ENCODE measurements around the gene ACBD5. TPM values are rescaled to one million over a fixed set of nuclear protein-coding genes. Genes with fewer than 3 reads are reported as not detected.

Gene ACBD5
- total and polyA plus RNA-seq, 2 experiments from 2014 or later: 16.2 to 30.7 TPM

- 1% methylated on average over 18 of the region's 18 CpGs for WGBS (ENCODE audit: low lambda C conversion rate, missing lambda C conversion rate)
- no peak for TF ChIP-seq EZH2 (IDR thresholded peaks at IDR 0.05; ENCODE audit: borderline replicate concordance)
- TF ChIP-seq CTCF (IDR thresholded peaks at IDR 0.05; ENCODE audit: poor library complexity): no peak
- TF ChIP-seq EZH2phosphoT487 (IDR thresholded peaks at IDR 0.05; ENCODE audit: low read depth, severe bottlenecking, unreplicated experiment): no peak
- H3K4me3 ChIP-seq: peak overlapping the region; percentile 91
- no peak for DNase-seq (ENCODE audit: low spot score)
- peaks cover 27% of the 10 kb centered on the region for H3K4me1 ChIP-seq (ENCODE audit: insufficient read depth)
- peak overlapping the region; percentile 90 for H3K4me2 ChIP-seq
- peaks cover 78% of the 10 kb centered on the region for H3K79me2 ChIP-seq
- H4K20me1 ChIP-seq (ENCODE audit: insufficient read depth, poor library complexity, severe bottlenecking): peaks cover 48% of the 10 kb centered on the region
- no peaks in the 10 kb centered on the region for H3K36me3 ChIP-seq (replicated peaks; ENCODE audit: insufficient read depth, low read depth)
- H2AFZ ChIP-seq: peak overlapping the region; percentile 61
- no peaks in the 10 kb centered on the region for H3K9me2 ChIP-seq (replicated peaks; ENCODE audit: insufficient read depth)
- peak overlapping the region; percentile 100 for H3K27ac ChIP-seq
- H3K27me3 ChIP-seq: no peaks in the 10 kb centered on the region
- H3K9me3 ChIP-seq (ENCODE audit: low read depth): no peaks in the 10 kb centered on the region
These were observed 86.8 kb downstream of the ACBD5 start for GRCh38 chr10:27153845-27154193.

GRCh38 chr10:27153329-27153728, 87.3 kb downstream of the ACBD5 start:
- no peak for TF ChIP-seq EZH2 (IDR thresholded peaks at IDR 0.05; ENCODE audit: borderline replicate concordance)
- no peak for TF ChIP-seq EZH2phosphoT487 (IDR thresholded peaks at IDR 0.05; ENCODE audit: low read depth, severe bottlenecking, unreplicated experiment)
- TF ChIP-seq CTCF (IDR thresholded peaks at IDR 0.05; ENCODE audit: poor library complexity): no peak

GRCh38 chr10:27152687-27153086, 87.9 kb downstream of the ACBD5 start:
- H3K36me3 ChIP-seq (replicated peaks; ENCODE audit: insufficient read depth, low read depth): no peaks in the 10 kb centered on the region
- peaks cover 79% of the 10 kb centered on the region for H3K79me2 ChIP-seq
- peaks cover 59% of the 10 kb centered on the region for H4K20me1 ChIP-seq (ENCODE audit: insufficient read depth, poor library complexity, severe bottlenecking)
- H3K9me3 ChIP-seq (ENCODE audit: low read depth): no peaks in the 10 kb centered on the region
- TF ChIP-seq EZH2phosphoT487 (IDR thresholded peaks at IDR 0.05; ENCODE audit: low read depth, severe bottlenecking, unreplicated experiment) (no peak), EZH2 (IDR thresholded peaks at IDR 0.05; ENCODE audit: borderline replicate concordance) (no peak), CTCF (IDR thresholded peaks at IDR 0.05; ENCODE audit: poor library complexity) (no peak)
- no peak overlapping the region for H3K27ac ChIP-seq
- H3K9me2 ChIP-seq (replicated peaks; ENCODE audit: insufficient read depth): no peaks in the 10 kb centered on the region
- H3K4me2 ChIP-seq: peak overlapping the region; percentile 90
- no peak for DNase-seq (ENCODE audit: low spot score)
- H3K4me3 ChIP-seq: peak overlapping the region; percentile 91
- H3K4me1 ChIP-seq (ENCODE audit: insufficient read depth): peaks cover 24% of the 10 kb centered on the region
- no peak overlapping the region for H2AFZ ChIP-seq
- H3K27me3 ChIP-seq: no peaks in the 10 kb centered on the region

More at GRCh38 chr10:27153329-27153728, 87.3 kb downstream of the ACBD5 start:
- peak overlapping the region; percentile 90 for H3K4me2 ChIP-seq
- H3K79me2 ChIP-seq: peaks cover 79% of the 10 kb centered on the region
- DNase-seq (ENCODE audit: low spot score): no peak
- H3K27me3 ChIP-seq: no peaks in the 10 kb centered on the region
- 2% methylated on average over 6 of the region's 6 CpGs for WGBS (ENCODE audit: low lambda C conversion rate, missing lambda C conversion rate)
- peaks cover 53% of the 10 kb centered on the region for H4K20me1 ChIP-seq (ENCODE audit: insufficient read depth, poor library complexity, severe bottlenecking)
- peak overlapping the region; percentile 61 for H2AFZ ChIP-seq
- H3K36me3 ChIP-seq (replicated peaks; ENCODE audit: insufficient read depth, low read depth): no peaks in the 10 kb centered on the region
- peak overlapping the region; percentile 91 for H3K4me3 ChIP-seq
- no peaks in the 10 kb centered on the region for H3K9me2 ChIP-seq (replicated peaks; ENCODE audit: insufficient read depth)
- H3K27ac ChIP-seq: peak overlapping the region; percentile 100
- H3K9me3 ChIP-seq (ENCODE audit: low read depth): no peaks in the 10 kb centered on the region
- peaks cover 27% of the 10 kb centered on the region for H3K4me1 ChIP-seq (ENCODE audit: insufficient read depth)

GRCh38 chr10:27150261-27150660, 90.3 kb downstream of the ACBD5 start:
- no peak for DNase-seq (ENCODE audit: low spot score)
- 100% methylated on average over 1 of the region's 1 CpG for WGBS (ENCODE audit: low lambda C conversion rate, missing lambda C conversion rate)
- no peak overlapping the region for H3K27ac ChIP-seq
- H3K36me3 ChIP-seq (replicated peaks; ENCODE audit: insufficient read depth, low read depth): no peaks in the 10 kb centered on the region
- TF ChIP-seq EZH2phosphoT487 (IDR thresholded peaks at IDR 0.05; ENCODE audit: low read depth, severe bottlenecking, unreplicated experiment) (no peak), CTCF (IDR thresholded peaks at IDR 0.05; ENCODE audit: poor library complexity) (no peak), EZH2 (IDR thresholded peaks at IDR 0.05; ENCODE audit: borderline replicate concordance) (no peak)
- H3K4me2 ChIP-seq: no peak overlapping the region
- no peak overlapping the region for H2AFZ ChIP-seq
- no peaks in the 10 kb centered on the region for H3K9me2 ChIP-seq (replicated peaks; ENCODE audit: insufficient read depth)
- peaks cover 65% of the 10 kb centered on the region for H4K20me1 ChIP-seq (ENCODE audit: insufficient read depth, poor library complexity, severe bottlenecking)
- H3K27me3 ChIP-seq: no peaks in the 10 kb centered on the region
- no peak overlapping the region for H3K4me3 ChIP-seq
- peaks cover 16% of the 10 kb centered on the region for H3K4me1 ChIP-seq (ENCODE audit: insufficient read depth)
- H3K79me2 ChIP-seq: peaks cover 88% of the 10 kb centered on the region
- H3K9me3 ChIP-seq (ENCODE audit: low read depth): no peaks in the 10 kb centered on the region

Measured in hepatocyte (in vitro differentiated cells).